ENCODE measurements around the gene DTNB.

- TF ChIP-seq EZH2 (IDR thresholded peaks at IDR 0.05; ENCODE audit: borderline replicate concordance, low read depth, low read length, poor library complexity, severe bottlenecking), result no peak
- no peak for TF ChIP-seq CTCF (conservative IDR thresholded peaks at IDR 0.05; ENCODE audit: low read depth, low read length)
Measured at GRCh38 chr2:25655316-25655715, 18.1 kb downstream of the DTNB start.

Data from A673 (cell line).